Suprapubic skin (tissue), 3 donors: ENCODE data around the gene KTN1.

ENCODE experiments used
- EP300 ChIP-seq: sonication (generic); formaldehyde crosslinking; IDR thresholded peaks from one replicate; pipeline ENCODE4 v1.6.1; 2017; ENCODE audit warnings: antibody characterized with exemption
- POLR2A ChIP-seq, 2 donors: fragments of 450-650 bp; IDR thresholded peaks; one replicate each; pipeline ENCODE4 v1.6.1; 2017; ENCODE audit warnings: antibody characterized with exemption in 2 of 2, mild to moderate bottlenecking in 2 of 2, moderate library complexity in 2 of 2
- TF ChIP-seq, protein P1 (sequence below), 2 donors: fragments of 200-600 bp in 1 of 2; fragments of 450-650 bp in 1 of 2; sonication (generic) in 1 of 2; IDR thresholded peaks; one replicate each; pipeline ENCODE4 v1.5.1; 2016 to 2019; ENCODE audit warnings: antibody characterized with exemption in 2 of 2, mild to moderate bottlenecking in 1 of 2, moderate library complexity in 1 of 2

DNA sequence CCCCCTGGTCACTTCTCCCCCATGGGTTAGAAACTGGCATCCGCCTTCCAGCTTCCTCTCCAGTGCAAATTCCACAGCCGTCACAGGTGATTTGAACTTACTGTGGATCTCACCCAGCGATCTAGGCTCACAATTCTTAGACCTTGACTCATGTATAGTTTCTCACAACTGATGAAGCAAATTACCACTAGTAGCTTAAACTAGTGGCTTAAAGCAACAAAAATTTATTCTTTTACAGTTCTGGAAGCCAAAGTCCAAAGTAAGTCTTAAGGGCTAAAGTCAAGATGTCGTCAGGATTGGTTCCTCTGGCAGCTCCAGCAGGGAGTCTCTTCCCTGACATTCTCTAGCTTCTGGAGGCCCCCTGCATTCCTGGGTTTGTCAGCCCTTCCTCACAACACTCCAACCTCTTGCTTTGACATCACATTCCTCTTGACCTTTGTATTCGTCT, 117.4 kb downstream of the KTN1 start:
- TF ChIP-seq, protein P1, sequence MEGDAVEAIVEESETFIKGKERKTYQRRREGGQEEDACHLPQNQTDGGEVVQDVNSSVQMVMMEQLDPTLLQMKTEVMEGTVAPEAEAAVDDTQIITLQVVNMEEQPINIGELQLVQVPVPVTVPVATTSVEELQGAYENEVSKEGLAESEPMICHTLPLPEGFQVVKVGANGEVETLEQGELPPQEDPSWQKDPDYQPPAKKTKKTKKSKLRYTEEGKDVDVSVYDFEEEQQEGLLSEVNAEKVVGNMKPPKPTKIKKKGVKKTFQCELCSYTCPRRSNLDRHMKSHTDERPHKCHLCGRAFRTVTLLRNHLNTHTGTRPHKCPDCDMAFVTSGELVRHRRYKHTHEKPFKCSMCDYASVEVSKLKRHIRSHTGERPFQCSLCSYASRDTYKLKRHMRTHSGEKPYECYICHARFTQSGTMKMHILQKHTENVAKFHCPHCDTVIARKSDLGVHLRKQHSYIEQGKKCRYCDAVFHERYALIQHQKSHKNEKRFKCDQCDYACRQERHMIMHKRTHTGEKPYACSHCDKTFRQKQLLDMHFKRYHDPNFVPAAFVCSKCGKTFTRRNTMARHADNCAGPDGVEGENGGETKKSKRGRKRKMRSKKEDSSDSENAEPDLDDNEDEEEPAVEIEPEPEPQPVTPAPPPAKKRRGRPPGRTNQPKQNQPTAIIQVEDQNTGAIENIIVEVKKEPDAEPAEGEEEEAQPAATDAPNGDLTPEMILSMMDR (IDR thresholded peaks at IDR 0.05): no peak
- TF ChIP-seq POLR2A (IDR thresholded peaks at IDR 0.05) (no peak), EP300 (no peak)
